HG02610 (cell line): Measurements from ENCODE around the gene COMMD1.
"Not testable (repeated sequence)": the region's sequence is repeated elsewhere in the genome, so short reads cannot be mapped to it uniquely, and the experiment has no call there.

Experiments used
- ATAC-seq: cut with Tn5 transposase; IDR thresholded peaks from one replicate; pipeline ENCODE4 v1.9.1; 2021; ENCODE audit warnings: mild to moderate bottlenecking, moderate library complexity; ENCODE audit not compliant: unreplicated experiment

The COMMD1 gene

GRCh38 chr2:61905372-61906185 lies at the start of gene COMMD1:
COMMD1 (plus strand) TSS chr2:61905674; CDS start chr2:61905679, 5 bp downstream.
- peak; percentile 98 for ATAC-seq

GRCh38 chr2:61857224-61857623 lies 48.2 kb upstream of the COMMD1 start:
- no peak for ATAC-seq

- no peak for ATAC-seq
These were observed 43.4 kb upstream of the COMMD1 start for GRCh38 chr2:61862085-61862484.

- not testable (repeated sequence) for ATAC-seq
These were observed 38.9 kb upstream of the COMMD1 start for GRCh38 chr2:61866482-61867089.

GRCh38 chr2:61876400-61876799 lies 29.1 kb upstream of the COMMD1 start:
- no peak for ATAC-seq

- ATAC-seq = no peak
These were observed 27.8 kb upstream of the COMMD1 start for GRCh38 chr2:61877571-61878245.

- ATAC-seq = no peak
These were observed 26.7 kb upstream of the COMMD1 start for GRCh38 chr2:61878761-61879160.

GRCh38 chr2:61879351-61879750 lies 26.1 kb upstream of the COMMD1 start:
- not testable (repeated sequence) for ATAC-seq

- ATAC-seq = no peak
These were observed 22.6 kb upstream of the COMMD1 start for GRCh38 chr2:61882850-61883249.

- ATAC-seq = no peak
These were observed 19.4 kb upstream of the COMMD1 start for GRCh38 chr2:61885896-61886603.

- ATAC-seq = peak; percentile 4
These were observed 17.7 kb upstream of the COMMD1 start for GRCh38 chr2:61887717-61888266.

- peak; percentile 68 for ATAC-seq
These were observed 17.0 kb upstream of the COMMD1 start, which contains the start of gene CCT4 for GRCh38 chr2:61888267-61889055. CCT4 (minus strand) TSS chr2:61888656; CDS start chr2:61888507, 149 bp downstream.

- no peak for ATAC-seq
These were observed 6.7 kb upstream of the COMMD1 start for GRCh38 chr2:61898810-61899209.

- no peak for ATAC-seq
These were observed 5.2 kb upstream of the COMMD1 start for GRCh38 chr2:61900281-61900680.

GRCh38 chr2:61906186-61906470 lies 654 bp downstream of the COMMD1 start:
- no peak for ATAC-seq

GRCh38 chr2:61909116-61909515 lies 3.6 kb downstream of the COMMD1 start:
- no peak for ATAC-seq

GRCh38 chr2:61910603-61911002 lies 5.1 kb downstream of the COMMD1 start:
- ATAC-seq = no peak

- no peak for ATAC-seq
These were observed 6.0 kb downstream of the COMMD1 start for GRCh38 chr2:61911510-61911909.

- not testable (repeated sequence) for ATAC-seq
These were observed 9.3 kb downstream of the COMMD1 start for GRCh38 chr2:61914794-61915193.

- no peak for ATAC-seq
These were observed 15.1 kb downstream of the COMMD1 start for GRCh38 chr2:61920548-61920947.
